Memory B cell (primary cell): Measurements from ENCODE around the gene PTGES3L.
"Not testable (repeated sequence)": the region's sequence is repeated elsewhere in the genome, so short reads cannot be mapped to it uniquely, and the experiment has no call there.

Source experiments
- ATAC-seq: fragments of 150-1000 bp; cut with Tn5 transposase; 2 replicates; pipeline ENCODE4 v1.10.0; 2021; ENCODE audit warnings: low read depth, mild to moderate bottlenecking, moderate library complexity
- DNase-seq, 2 donors: peaks; one replicate each; pipeline ENCODE4 v3.0.0; 2022; ENCODE audit warnings: low spot score in 2 of 2
- H3K27ac Mint-ChIP-seq: one replicate; pipeline ENCODE4 v1.8.0; 2022; ENCODE audit warnings: mild to moderate bottlenecking, moderate library complexity, mixed read lengths
- H3K27me3 Mint-ChIP-seq: one replicate; pipeline ENCODE4 v1.8.0; 2022; ENCODE audit warnings: mixed read lengths
- H3K36me3 Mint-ChIP-seq: one replicate; pipeline ENCODE4 v1.8.0; 2022; ENCODE audit warnings: mild to moderate bottlenecking, mixed read lengths
- H3K4me1 Mint-ChIP-seq: one replicate; pipeline ENCODE4 v1.8.0; 2022; ENCODE audit warnings: mixed read lengths
- H3K4me3 Mint-ChIP-seq: one replicate; pipeline ENCODE4 v1.8.0; 2022; ENCODE audit warnings: mild to moderate bottlenecking, moderate library complexity, mixed read lengths
- H3K9me3 Mint-ChIP-seq: one replicate; pipeline ENCODE4 v1.8.0; 2022; ENCODE audit warnings: mixed read lengths

PTGES3L gene

GRCh38 chr17:42928714-42929496 lies 51.0 kb downstream of the PTGES3L start:
- Mint-ChIP-seq H3K27me3 (peaks cover 4% of the 10 kb centered on the region), H3K4me1 (peaks cover 7% of the 10 kb centered on the region), H3K36me3 (peaks cover 1% of the 10 kb centered on the region), H3K27ac (no peak overlapping the region), H3K4me3 (no peak overlapping the region), H3K9me3 (no peaks in the 10 kb centered on the region)
- peak; percentile 84 for ATAC-seq
- peak; percentile 9 to 14 for DNase-seq

DNA sequence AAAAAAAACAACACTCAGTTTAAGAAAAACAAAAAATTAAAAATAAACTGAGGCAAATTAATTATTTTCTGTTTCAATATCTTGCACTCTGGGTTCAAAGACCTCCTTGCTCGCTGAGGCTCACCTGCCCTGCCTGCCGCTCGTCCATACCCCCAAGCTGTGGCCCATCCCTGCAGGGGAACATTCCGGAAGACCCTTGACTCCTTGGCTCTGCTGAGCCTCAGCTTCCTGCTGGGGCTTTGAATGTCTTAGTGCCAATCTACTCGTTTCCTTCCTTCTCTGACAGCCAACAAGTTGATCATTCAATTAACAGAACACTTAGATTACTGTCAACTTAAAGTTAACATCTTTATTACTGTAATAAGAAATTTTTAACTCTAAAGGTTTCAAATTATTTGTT lies 55.0 kb downstream of the PTGES3L start:
- H3K36me3 Mint-ChIP-seq: peaks cover 1% of the 10 kb centered on the region
- ATAC-seq (no peak), DNase-seq (no peak)
- peaks cover 6% of the 10 kb centered on the region for H3K27me3 Mint-ChIP-seq
- no peak overlapping the region for H3K4me3 Mint-ChIP-seq
- no peak overlapping the region for H3K27ac Mint-ChIP-seq
- no peaks in the 10 kb centered on the region for H3K9me3 Mint-ChIP-seq
- H3K4me1 Mint-ChIP-seq: peaks cover 7% of the 10 kb centered on the region

DNA sequence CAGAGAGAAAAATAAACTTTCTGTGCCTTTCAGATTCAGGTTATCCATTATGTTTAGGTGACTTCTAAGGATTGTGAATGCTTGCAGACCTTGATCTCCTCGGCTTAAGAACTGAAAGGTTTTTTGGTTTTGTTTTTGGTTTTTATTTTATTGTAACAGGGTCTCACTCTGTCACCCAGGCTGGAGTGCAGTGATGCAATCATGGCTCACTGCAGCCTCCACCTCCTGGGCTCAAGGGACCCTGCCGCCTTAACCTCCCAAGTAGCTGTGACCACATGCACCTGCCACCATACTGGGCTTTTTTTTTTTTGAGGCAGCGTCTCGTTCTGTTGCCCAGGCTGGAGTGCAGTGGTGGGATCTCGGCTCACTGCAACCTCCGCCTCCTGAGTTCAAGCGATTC lies 56.4 kb downstream of the PTGES3L start:
- H3K4me3 Mint-ChIP-seq, H3K27ac Mint-ChIP-seq, H3K36me3 Mint-ChIP-seq, H3K4me1 Mint-ChIP-seq, ATAC-seq, H3K27me3 Mint-ChIP-seq, H3K9me3 Mint-ChIP-seq, DNase-seq: not testable (repeated sequence)

GRCh38 chr17:42922294-42922693 lies 57.6 kb downstream of the PTGES3L start:
- DNase-seq (no peak), ATAC-seq (no peak)
- H3K4me3 Mint-ChIP-seq: no peak overlapping the region
- H3K9me3 Mint-ChIP-seq: no peaks in the 10 kb centered on the region
- peaks cover 2% of the 10 kb centered on the region for H3K4me1 Mint-ChIP-seq
- H3K36me3 Mint-ChIP-seq: peaks cover 1% of the 10 kb centered on the region
- H3K27ac Mint-ChIP-seq: no peak overlapping the region
- H3K27me3 Mint-ChIP-seq: peaks cover 7% of the 10 kb centered on the region

- no peak overlapping the region for H3K27ac Mint-ChIP-seq
- H3K9me3 Mint-ChIP-seq: no peaks in the 10 kb centered on the region
- ATAC-seq: no peak
- peaks cover 7% of the 10 kb centered on the region for H3K27me3 Mint-ChIP-seq
- peaks cover 1% of the 10 kb centered on the region for H3K36me3 Mint-ChIP-seq
- no peak for DNase-seq
- no peak overlapping the region for H3K4me3 Mint-ChIP-seq
- peaks cover 2% of the 10 kb centered on the region for H3K4me1 Mint-ChIP-seq
Observed at GRCh38 chr17:42920922-42921321, 59.0 kb downstream of the PTGES3L start.

- Mint-ChIP-seq H3K36me3 (peaks cover 1% of the 10 kb centered on the region), H3K9me3 (no peaks in the 10 kb centered on the region), H3K27me3 (peaks cover 7% of the 10 kb centered on the region), H3K4me1 (peaks cover 2% of the 10 kb centered on the region), H3K4me3 (no peak overlapping the region), H3K27ac (no peak overlapping the region)
- DNase-seq: no peak
- no peak for ATAC-seq
Observed at GRCh38 chr17:42920106-42920900, 59.6 kb downstream of the PTGES3L start.

DNA sequence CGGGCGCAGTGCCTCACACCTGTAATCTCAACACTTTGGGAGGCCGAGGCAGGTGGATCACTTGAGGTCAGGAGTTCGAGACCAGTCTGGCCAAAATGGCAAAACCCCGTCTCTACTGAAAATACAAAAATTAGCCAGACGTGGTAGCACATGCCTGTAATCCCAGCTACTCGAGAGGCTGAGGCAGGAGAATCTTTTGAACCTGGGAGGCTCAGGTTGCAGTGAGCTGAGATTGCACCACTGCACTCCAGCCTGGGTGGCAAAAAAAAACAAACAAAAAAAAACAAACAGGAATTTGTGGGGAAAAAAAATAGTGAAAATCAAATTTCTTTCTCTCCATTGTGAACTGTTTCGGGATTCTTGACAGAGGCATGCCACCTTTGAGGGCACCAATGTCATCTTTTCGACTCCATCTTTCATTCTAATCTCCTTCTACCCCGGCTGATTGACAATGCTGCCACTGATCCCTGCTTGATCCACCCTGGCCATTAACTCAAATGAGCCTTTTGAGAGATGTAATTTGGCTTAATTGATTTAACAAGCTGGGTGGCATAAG lies 60.3 kb downstream of the PTGES3L start:
- DNase-seq: not testable (repeated sequence)

DNA sequence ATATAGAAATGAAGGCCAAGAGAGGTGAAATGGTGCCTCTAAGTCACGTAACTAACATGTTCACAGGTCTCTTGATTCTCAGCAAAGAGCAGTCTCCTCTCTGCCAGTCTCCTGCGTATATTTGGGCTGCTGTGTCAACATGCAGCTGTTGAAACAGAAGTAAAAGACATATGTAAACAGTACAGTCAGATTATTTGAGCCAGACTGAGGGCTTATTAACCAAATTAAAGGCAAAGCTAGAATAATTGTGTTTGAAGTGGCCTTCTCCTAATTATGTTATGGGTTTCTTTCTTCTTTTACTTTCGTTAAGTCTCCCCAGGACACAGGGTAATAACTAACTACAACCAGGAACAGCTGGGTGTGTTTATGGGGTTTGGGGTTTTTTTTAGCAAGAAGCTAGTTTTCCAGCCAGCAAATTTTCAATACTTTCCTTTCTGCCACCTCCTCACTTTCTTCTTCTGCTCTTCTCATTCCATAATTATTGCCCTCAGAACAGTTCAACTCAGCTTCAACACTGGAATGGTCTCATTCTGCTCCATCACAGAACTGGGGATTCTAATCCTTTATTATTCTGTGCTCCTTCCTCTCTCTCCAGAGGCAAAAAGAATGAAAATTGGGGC lies 60.9 kb downstream of the PTGES3L start:
- Mint-ChIP-seq H3K4me1 (no peaks in the 10 kb centered on the region), H3K36me3 (no peaks in the 10 kb centered on the region), H3K4me3 (no peak overlapping the region), H3K27me3 (peaks cover 3% of the 10 kb centered on the region), H3K27ac (no peak overlapping the region), H3K9me3 (no peaks in the 10 kb centered on the region)
- no peak for ATAC-seq
- DNase-seq: no peak

More for the DNA sequence above, 60.3 kb downstream of the PTGES3L start:
- not testable (repeated sequence) for H3K4me3 Mint-ChIP-seq, H3K27me3 Mint-ChIP-seq, ATAC-seq, H3K9me3 Mint-ChIP-seq, H3K36me3 Mint-ChIP-seq, H3K4me1 Mint-ChIP-seq, H3K27ac Mint-ChIP-seq
